Activated T-helper 2 cell treated with anti-CD3 and anti-CD28 coated beads, Interferon-gamma antibody, Interleukin-2, Interleukin-4, amounts not matched to agents 10 μg/mL and 5 μg/mL and 100 μg/mL, durations not matched to agents 14 hours and 24 hours and 36 hours (primary cell): Measurements from ENCODE around the gene BPIFB2. TPM values are rescaled to one million over a fixed set of nuclear protein-coding genes. Genes with fewer than 3 reads are reported as not detected.
"Not testable (repeated sequence)": the region's sequence is repeated elsewhere in the genome, so short reads cannot be mapped to it uniquely, and the experiment has no call there.

Experiments used
- DNase-seq: peaks from one replicate; pipeline ENCODE4 v3.0.0; 2021; ENCODE audit warnings: low spot score
- H3K27ac Mint-ChIP-seq: one replicate; pipeline ENCODE4 v1.8.0; 2021; ENCODE audit warnings: mixed read lengths
- H3K27me3 Mint-ChIP-seq: one replicate; pipeline ENCODE4 v1.8.0; 2021; ENCODE audit warnings: low read depth, mixed read lengths
- H3K36me3 Mint-ChIP-seq: one replicate; pipeline ENCODE4 v1.8.0; 2021; ENCODE audit warnings: low read depth, mixed read lengths
- H3K4me1 Mint-ChIP-seq: one replicate; pipeline ENCODE4 v1.8.0; 2021; ENCODE audit warnings: low read depth, mixed read lengths
- H3K4me3 Mint-ChIP-seq: one replicate; pipeline ENCODE4 v1.8.0; 2021; ENCODE audit warnings: low read depth, mild to moderate bottlenecking, moderate library complexity, mixed read lengths
- H3K9me3 Mint-ChIP-seq: one replicate; pipeline ENCODE4 v1.8.0; 2021; ENCODE audit warnings: mixed read lengths
- intact Hi-C: fragments of 100-400 bp; cut with micrococcal nuclease; formaldehyde crosslinking; loops from one replicate; pipeline ENCODE4 v1.15.1; 2023
- total RNA-seq: library from RNA; stranded (reverse); gene quantifications from 2 replicates; pipeline ENCODE4 v1.2.3, GENCODE V29; 2022

Gene BPIFB2
- total RNA-seq, 1 donor from 2014 or later: not detected

GRCh38 chr20:33042983-33043730, 35.7 kb downstream of the BPIFB2 start:
- H3K9me3 Mint-ChIP-seq: peaks cover 21% of the 10 kb centered on the region
- H3K27ac Mint-ChIP-seq: no peak overlapping the region
- intact Hi-C loops: no loop called here
- no peak for DNase-seq
- no peak overlapping the region for H3K4me3 Mint-ChIP-seq
- H3K4me1 Mint-ChIP-seq: no peaks in the 10 kb centered on the region
- H3K27me3 Mint-ChIP-seq: peaks cover 3% of the 10 kb centered on the region
- H3K36me3 Mint-ChIP-seq: no peaks in the 10 kb centered on the region

- H3K27ac Mint-ChIP-seq: no peak overlapping the region
- peaks cover 21% of the 10 kb centered on the region for H3K9me3 Mint-ChIP-seq
- H3K4me3 Mint-ChIP-seq: no peak overlapping the region
- H3K36me3 Mint-ChIP-seq: no peaks in the 10 kb centered on the region
- intact Hi-C loops: no loop called here
- no peak for DNase-seq
- no peaks in the 10 kb centered on the region for H3K4me1 Mint-ChIP-seq
- H3K27me3 Mint-ChIP-seq: no peaks in the 10 kb centered on the region
Observed at GRCh38 chr20:33043731-33044181, 36.3 kb downstream of the BPIFB2 start.

GRCh38 chr20:33045129-33045721, 37.7 kb downstream of the BPIFB2 start:
- H3K4me1 Mint-ChIP-seq, H3K36me3 Mint-ChIP-seq, H3K4me3 Mint-ChIP-seq, H3K27me3 Mint-ChIP-seq, intact Hi-C loops, DNase-seq, H3K27ac Mint-ChIP-seq: not testable (repeated sequence)
- H3K9me3 Mint-ChIP-seq: peaks cover 21% of the 10 kb centered on the region

DNA sequence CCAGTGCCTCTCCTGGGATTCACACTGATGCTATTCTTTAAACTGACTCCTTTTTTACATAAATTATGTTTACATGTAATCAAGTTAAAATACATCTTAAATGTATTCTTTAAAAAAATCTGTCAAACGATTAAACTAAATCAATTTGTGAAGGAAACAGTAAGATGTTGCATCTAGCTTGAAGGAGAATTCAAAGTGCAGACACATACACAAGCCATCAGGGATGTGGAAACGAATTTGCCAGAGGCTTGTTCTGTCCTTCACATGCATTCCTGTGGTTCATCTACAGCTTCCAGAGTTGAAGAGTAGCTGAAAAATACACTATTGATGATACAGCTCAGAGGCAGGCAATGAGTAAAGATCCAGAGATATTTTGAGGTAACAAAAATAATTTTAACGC, 38.9 kb downstream of the BPIFB2 start:
- DNase-seq: no peak
- H3K9me3 Mint-ChIP-seq: peaks cover 21% of the 10 kb centered on the region
- no peak overlapping the region for H3K4me3 Mint-ChIP-seq
- H3K27me3 Mint-ChIP-seq: no peaks in the 10 kb centered on the region
- H3K4me1 Mint-ChIP-seq: no peaks in the 10 kb centered on the region
- no peaks in the 10 kb centered on the region for H3K36me3 Mint-ChIP-seq
- H3K27ac Mint-ChIP-seq: no peak overlapping the region
- intact Hi-C loops: no loop called here

GRCh38 chr20:33051333-33051732, 43.8 kb downstream of the BPIFB2 start:
- Mint-ChIP-seq H3K27me3 (no peaks in the 10 kb centered on the region), H3K36me3 (no peaks in the 10 kb centered on the region), H3K4me1 (no peaks in the 10 kb centered on the region), H3K4me3 (no peak overlapping the region), H3K27ac (no peak overlapping the region), H3K9me3 (peaks cover 3% of the 10 kb centered on the region)
- intact Hi-C loops: no loop called here
- DNase-seq: no peak

DNA sequence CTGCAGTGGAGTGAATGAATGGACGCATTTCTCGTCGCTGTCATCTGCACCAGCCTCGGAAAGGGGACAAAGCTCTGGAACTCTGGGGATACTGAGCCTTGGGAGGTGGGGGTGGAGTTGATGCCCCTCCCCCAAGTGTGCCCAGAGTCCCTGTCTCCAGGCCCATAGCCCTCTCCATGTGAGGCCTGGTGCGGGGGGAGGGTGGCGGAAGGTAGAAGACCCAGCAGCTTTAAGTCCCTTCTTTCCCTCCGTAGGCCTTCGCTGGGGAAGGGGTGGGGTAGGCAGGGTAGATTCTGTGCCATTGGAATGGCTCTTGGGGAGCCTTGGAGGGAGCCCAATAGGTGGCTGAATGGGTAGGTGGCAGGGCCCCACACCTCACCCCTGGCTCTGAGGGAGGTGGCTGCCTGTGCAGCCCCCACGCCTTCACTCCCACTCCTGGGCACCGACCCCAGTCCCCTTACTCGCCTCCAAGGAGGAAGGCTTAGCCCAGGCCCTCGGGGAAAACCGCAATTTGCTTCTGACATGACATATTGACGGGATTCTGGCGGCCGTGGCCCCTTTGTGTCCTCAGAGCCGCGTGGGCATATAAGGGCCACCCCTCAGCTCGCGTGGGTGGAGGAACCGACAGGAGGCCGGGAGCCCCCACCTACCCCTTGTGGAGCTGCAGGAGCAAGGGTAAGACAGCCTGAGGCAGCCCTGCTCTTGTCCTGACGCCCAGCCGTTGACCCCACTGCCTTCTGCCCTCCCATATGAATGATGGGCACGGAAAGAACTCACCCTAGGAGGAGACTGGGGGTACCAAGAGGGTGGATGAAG, 46.0 kb downstream of the BPIFB2 start, which contains the start of gene BPIFB3:
Gene BPIFB3 (plus strand): TSS at position 613 of the 816 bp plus-strand sequence. CDS start 1,533 bp downstream, outside the sequence.
- no peak for DNase-seq
- H3K4me1 Mint-ChIP-seq: no peaks in the 10 kb centered on the region
- no peaks in the 10 kb centered on the region for H3K36me3 Mint-ChIP-seq
- no peak within 1 kb of the TSS for H3K4me3 Mint-ChIP-seq
- no peaks in the 10 kb centered on the region for H3K9me3 Mint-ChIP-seq
- intact Hi-C loops: no loop called here
- no peak within 1 kb of the TSS for H3K27ac Mint-ChIP-seq
- no peaks in the 10 kb centered on the region for H3K27me3 Mint-ChIP-seq

DNA sequence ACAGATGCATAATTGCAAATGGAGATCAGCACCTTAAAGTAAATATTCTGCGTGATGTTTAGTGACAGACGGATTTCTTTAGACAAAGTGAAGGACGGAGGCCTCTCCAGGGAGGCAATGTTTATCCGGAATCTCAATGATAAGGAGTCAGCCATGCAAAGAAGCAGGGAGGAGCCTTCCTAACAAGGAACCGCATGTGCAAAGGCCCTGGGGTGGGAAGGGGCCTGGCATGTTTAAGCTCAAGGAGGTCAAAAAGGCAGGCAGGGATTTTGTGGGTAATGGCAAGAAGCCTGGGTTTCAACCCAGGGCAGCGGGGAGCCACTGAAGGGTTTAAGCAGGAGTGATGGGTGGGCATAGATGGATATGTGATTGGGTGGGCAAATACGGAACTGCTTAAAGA, 46.9 kb downstream of the BPIFB2 start:
- intact Hi-C loops: no loop called here
- H3K36me3 Mint-ChIP-seq: no peaks in the 10 kb centered on the region
- H3K4me3 Mint-ChIP-seq: no peak overlapping the region
- H3K27ac Mint-ChIP-seq: no peak overlapping the region
- H3K9me3 Mint-ChIP-seq: no peaks in the 10 kb centered on the region
- DNase-seq: no peak
- H3K4me1 Mint-ChIP-seq: no peaks in the 10 kb centered on the region
- no peaks in the 10 kb centered on the region for H3K27me3 Mint-ChIP-seq

DNA sequence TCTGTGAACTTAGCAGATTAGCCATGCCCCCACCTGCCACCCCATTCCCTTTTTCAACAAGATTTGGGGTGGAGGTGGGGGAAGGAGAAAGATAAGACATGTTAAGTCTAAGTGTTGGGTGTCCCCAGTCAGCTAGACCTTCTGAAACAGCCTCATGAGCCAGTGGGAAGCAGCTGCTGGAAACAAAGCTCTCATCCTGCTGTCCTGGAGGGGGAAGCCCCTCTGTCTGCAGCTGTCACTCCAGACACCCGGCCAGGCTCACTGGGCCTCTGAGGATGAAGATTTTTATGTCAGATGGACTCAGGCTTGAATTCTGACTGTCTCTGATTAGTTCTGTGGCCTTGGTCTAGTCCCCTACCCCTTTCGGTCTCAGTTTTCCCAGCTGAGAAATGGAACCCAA, 47.3 kb downstream of the BPIFB2 start:
- no peak overlapping the region for H3K27ac Mint-ChIP-seq
- DNase-seq: no peak
- no peak overlapping the region for H3K4me3 Mint-ChIP-seq
- intact Hi-C loops: no loop called here
- H3K4me1 Mint-ChIP-seq: no peaks in the 10 kb centered on the region
- no peaks in the 10 kb centered on the region for H3K36me3 Mint-ChIP-seq
- H3K9me3 Mint-ChIP-seq: no peaks in the 10 kb centered on the region
- no peaks in the 10 kb centered on the region for H3K27me3 Mint-ChIP-seq

GRCh38 chr20:33059136-33059535, 51.6 kb downstream of the BPIFB2 start:
- DNase-seq: no peak
- no peaks in the 10 kb centered on the region for H3K27me3 Mint-ChIP-seq
- H3K27ac Mint-ChIP-seq: no peak overlapping the region
- no peaks in the 10 kb centered on the region for H3K4me1 Mint-ChIP-seq
- no peak overlapping the region for H3K4me3 Mint-ChIP-seq
- intact Hi-C loops: no loop called here
- H3K9me3 Mint-ChIP-seq: no peaks in the 10 kb centered on the region
- H3K36me3 Mint-ChIP-seq: no peaks in the 10 kb centered on the region

- no peak overlapping the region for H3K4me3 Mint-ChIP-seq
- H3K9me3 Mint-ChIP-seq: no peaks in the 10 kb centered on the region
- DNase-seq: no peak
- intact Hi-C loops: no loop called here
- no peak overlapping the region for H3K27ac Mint-ChIP-seq
- H3K27me3 Mint-ChIP-seq: no peaks in the 10 kb centered on the region
- no peaks in the 10 kb centered on the region for H3K36me3 Mint-ChIP-seq
- no peaks in the 10 kb centered on the region for H3K4me1 Mint-ChIP-seq
Observed at GRCh38 chr20:33059741-33060390, 52.4 kb downstream of the BPIFB2 start.

DNA sequence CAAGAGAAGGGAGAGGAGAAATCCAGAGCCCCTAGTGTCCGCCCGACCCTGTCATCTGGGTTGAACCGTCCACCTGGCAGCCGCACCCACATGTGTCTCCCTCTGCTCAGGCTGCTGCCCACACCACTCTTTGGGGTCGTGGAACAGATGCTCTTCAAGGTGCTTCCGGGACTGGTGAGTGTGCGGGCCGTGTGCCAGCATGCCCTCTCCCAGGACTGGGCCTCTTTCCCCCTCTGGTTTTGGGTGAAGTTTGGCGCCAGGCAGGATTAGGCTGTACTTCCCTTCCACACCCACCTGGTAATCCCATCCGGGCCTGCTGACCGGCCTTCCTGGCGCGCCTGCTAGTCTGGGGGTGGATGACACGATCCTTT, 54.1 kb downstream of the BPIFB2 start:
- no peak overlapping the region for H3K4me3 Mint-ChIP-seq
- H3K36me3 Mint-ChIP-seq: no peaks in the 10 kb centered on the region
- intact Hi-C loops: no loop called here
- H3K27ac Mint-ChIP-seq: no peak overlapping the region
- H3K9me3 Mint-ChIP-seq: no peaks in the 10 kb centered on the region
- H3K4me1 Mint-ChIP-seq: no peaks in the 10 kb centered on the region
- no peaks in the 10 kb centered on the region for H3K27me3 Mint-ChIP-seq
- no peak for DNase-seq

DNA sequence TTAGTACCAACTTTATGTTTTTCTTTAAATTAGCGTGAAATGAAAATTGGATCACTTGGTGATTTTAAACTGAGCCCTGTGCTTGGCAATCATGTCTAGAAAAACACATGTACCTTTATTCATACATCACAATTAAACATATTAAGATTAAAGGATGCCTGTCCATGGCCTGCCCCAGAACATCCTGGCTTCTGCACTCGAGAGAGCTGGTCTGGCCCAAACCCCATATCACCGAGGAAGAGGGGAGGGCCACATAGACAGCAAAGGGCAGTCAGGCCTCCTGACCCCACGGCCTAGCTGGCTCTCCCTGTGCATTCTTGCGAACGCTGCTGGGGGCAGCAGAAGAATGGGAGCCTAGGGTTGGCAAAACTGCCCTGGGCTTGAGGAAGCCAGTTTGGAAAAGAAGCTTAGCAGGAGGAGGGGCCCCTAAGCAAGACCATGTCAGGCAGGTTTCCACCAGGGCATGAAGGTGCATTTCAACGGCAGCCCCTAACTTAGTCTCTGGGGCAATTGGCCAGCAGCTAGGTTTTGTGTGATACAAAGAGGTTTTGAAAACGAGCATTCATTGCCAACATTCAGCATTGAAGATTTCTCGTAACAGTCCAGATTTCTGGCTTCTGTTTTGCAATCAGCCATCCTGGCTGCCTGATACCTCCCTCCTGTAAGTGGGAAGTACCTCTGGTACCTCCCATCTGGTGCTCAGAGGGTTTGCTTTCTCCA, 54.8 kb downstream of the BPIFB2 start:
- no peak overlapping the region for H3K4me3 Mint-ChIP-seq
- H3K36me3 Mint-ChIP-seq: no peaks in the 10 kb centered on the region
- no peak for DNase-seq
- intact Hi-C loops: no loop called here
- H3K27me3 Mint-ChIP-seq: no peaks in the 10 kb centered on the region
- no peaks in the 10 kb centered on the region for H3K9me3 Mint-ChIP-seq
- no peaks in the 10 kb centered on the region for H3K4me1 Mint-ChIP-seq
- no peak overlapping the region for H3K27ac Mint-ChIP-seq
